SK-N-MC (cell line): Measurements from ENCODE around the gene MAP7D1.

Source experiments
- EZH2 ChIP-seq: fragments of 200-600 bp; sonication (generic); IDR thresholded peaks from one replicate; pipeline ENCODE4 v1.6.1; 2017; ENCODE audit warnings: antibody characterized with exemption
- POLR2AphosphoS5 ChIP-seq: IDR thresholded peaks from 2 replicates; pipeline ENCODE4 v1.6.1; 2012; ENCODE audit warnings: mild to moderate bottlenecking, low read depth, low read length, borderline replicate concordance

DNA sequence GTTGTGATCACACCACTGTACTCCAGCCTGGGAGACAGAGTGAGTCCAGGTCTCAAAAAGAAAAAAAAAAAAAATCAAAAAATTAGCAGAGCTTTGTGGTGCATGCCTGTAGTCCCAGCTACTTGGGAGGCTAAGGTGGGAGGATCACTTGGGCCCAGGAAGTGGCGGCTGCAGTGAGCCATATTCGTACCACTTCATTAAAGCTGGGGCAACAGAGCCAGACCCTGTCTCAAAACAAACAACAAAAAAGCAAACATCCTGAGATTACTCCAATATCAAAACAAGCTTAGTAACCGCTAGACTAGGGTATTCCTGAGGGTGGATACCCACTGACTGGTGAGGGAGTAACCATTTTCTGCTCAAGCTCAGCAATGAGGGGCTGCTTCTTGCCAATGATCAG lies 55.3 kb downstream of the MAP7D1 start:
- TF ChIP-seq POLR2AphosphoS5 (no peak), EZH2 (no peak)
